Astrocyte (in vitro differentiated cells and primary cell): ENCODE measurements around the gene WDR37.

Source experiments
- EZH2 ChIP-seq: IDR thresholded peaks from 2 replicates; pipeline ENCODE4 v1.6.1; 2012; ENCODE audit warnings: mild to moderate bottlenecking, low read length, inconsistent platforms; ENCODE audit not compliant: insufficient read depth
- TF ChIP-seq, protein P1 (sequence below): IDR thresholded peaks from 2 replicates; pipeline ENCODE4 v1.5.1; 2011; ENCODE audit warnings: low read depth, mild to moderate bottlenecking, inconsistent platforms, low read length, moderate library complexity; ENCODE audit not compliant: insufficient read depth

DNA sequence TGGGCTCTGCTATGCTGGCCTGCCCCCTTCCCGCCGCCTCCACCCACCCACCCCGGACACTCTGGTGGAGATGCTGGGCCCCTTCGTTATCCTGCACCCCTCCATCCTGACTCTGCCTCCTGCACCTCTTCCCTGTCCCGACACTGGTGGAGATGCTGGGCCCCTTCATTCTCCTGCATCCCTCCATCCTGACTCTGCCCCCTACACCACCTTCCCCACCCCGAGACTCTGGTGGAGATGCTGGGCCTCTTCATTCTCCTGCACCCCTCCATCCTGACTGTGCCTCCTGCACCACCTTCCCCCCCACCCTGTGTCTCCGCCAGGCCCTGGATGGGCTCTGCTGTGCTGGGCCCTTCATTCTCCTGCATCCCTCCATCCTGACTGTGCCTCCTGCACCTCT lies 45.5 kb upstream of the WDR37 start:
- TF ChIP-seq, protein P1, sequence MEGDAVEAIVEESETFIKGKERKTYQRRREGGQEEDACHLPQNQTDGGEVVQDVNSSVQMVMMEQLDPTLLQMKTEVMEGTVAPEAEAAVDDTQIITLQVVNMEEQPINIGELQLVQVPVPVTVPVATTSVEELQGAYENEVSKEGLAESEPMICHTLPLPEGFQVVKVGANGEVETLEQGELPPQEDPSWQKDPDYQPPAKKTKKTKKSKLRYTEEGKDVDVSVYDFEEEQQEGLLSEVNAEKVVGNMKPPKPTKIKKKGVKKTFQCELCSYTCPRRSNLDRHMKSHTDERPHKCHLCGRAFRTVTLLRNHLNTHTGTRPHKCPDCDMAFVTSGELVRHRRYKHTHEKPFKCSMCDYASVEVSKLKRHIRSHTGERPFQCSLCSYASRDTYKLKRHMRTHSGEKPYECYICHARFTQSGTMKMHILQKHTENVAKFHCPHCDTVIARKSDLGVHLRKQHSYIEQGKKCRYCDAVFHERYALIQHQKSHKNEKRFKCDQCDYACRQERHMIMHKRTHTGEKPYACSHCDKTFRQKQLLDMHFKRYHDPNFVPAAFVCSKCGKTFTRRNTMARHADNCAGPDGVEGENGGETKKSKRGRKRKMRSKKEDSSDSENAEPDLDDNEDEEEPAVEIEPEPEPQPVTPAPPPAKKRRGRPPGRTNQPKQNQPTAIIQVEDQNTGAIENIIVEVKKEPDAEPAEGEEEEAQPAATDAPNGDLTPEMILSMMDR = no peak
- no peak for TF ChIP-seq EZH2
